Calu3 (cell line): ENCODE results near the gene ST7. TPM values are rescaled to one million over a fixed set of nuclear protein-coding genes. Genes with fewer than 3 reads are reported as not detected.

Experiments
- BruUV-seq: library from RNA; stranded (reverse); fragments of 400-500 nt; replicated peaks from 2 replicates; lab custom pipeline; 2021; lab: Mats Ljungman, UMichigan
- CTCF ChIA-PET: fragments of 300-600 bp; sonication (Branson Sonifier 250); formaldehyde crosslinking; loops from one replicate; lab custom pipeline; 2022; ENCODE audit warnings: antibody characterized with exemption; lab: Charles Lee
- DNase-seq: peaks from one replicate; pipeline ENCODE4 v3.0.0; 2022
- H3K27ac Mint-ChIP-seq: one replicate; pipeline ENCODE4 v1.8.0; 2022; ENCODE audit warnings: mixed read lengths; ENCODE audit not compliant: unreplicated experiment
- H3K27me3 Mint-ChIP-seq: one replicate; pipeline ENCODE4 v1.8.0; 2022; ENCODE audit warnings: mixed read lengths; ENCODE audit not compliant: unreplicated experiment
- H3K36me3 Mint-ChIP-seq: one replicate; pipeline ENCODE4 v1.8.0; 2022; ENCODE audit warnings: mild to moderate bottlenecking, moderate library complexity, mixed read lengths; ENCODE audit not compliant: insufficient read depth, unreplicated experiment
- H3K4me1 Mint-ChIP-seq: one replicate; pipeline ENCODE4 v1.8.0; 2022; ENCODE audit warnings: mild to moderate bottlenecking, low read depth, mixed read lengths; ENCODE audit not compliant: unreplicated experiment
- H3K4me3 Mint-ChIP-seq: one replicate; pipeline ENCODE4 v1.8.0; 2022; ENCODE audit warnings: mild to moderate bottlenecking, low read depth, moderate library complexity, mixed read lengths; ENCODE audit not compliant: unreplicated experiment
- H3K9me3 Mint-ChIP-seq: one replicate; pipeline ENCODE4 v1.8.0; 2022; ENCODE audit warnings: low read depth, mixed read lengths; ENCODE audit not compliant: unreplicated experiment
- CTCF ChIP-seq: fragments of 200-600 bp; IDR thresholded peaks from one replicate; pipeline ENCODE4 v1.8.0; 2022; ENCODE audit warnings: antibody characterized with exemption; ENCODE audit not compliant: unreplicated experiment
- intact Hi-C: fragments of 100-400 bp; cut with micrococcal nuclease; formaldehyde crosslinking; loops from one replicate; pipeline ENCODE4 v1.10.0; 2022; ENCODE audit not compliant: unreplicated experiment
- total RNA-seq: library from RNA; stranded (reverse); gene quantifications from 2 replicates; pipeline ENCODE4 v1.2.3, GENCODE V29; 2022

ST7 gene
- total RNA-seq, 1 experiment from 2014 or later, result 17.7 TPM

- no peaks in the 10 kb centered on the region for H3K36me3 Mint-ChIP-seq
- no peak for DNase-seq
- no peak overlapping the region for H3K27ac Mint-ChIP-seq
- H3K27me3 Mint-ChIP-seq, result no peaks in the 10 kb centered on the region
- no peaks in the 10 kb centered on the region for H3K9me3 Mint-ChIP-seq
- BruUV-seq, result no TSS peak
- TF ChIP-seq CTCF, result no peak
- H3K4me3 Mint-ChIP-seq, result no peak overlapping the region
- intact Hi-C loops, result no loop called here
- H3K4me1 Mint-ChIP-seq, result no peaks in the 10 kb centered on the region
- CTCF ChIA-PET, result no interaction called here
Observed at GRCh38 chr7:117043108-117043825, 90.0 kb downstream of the ST7 start.

GRCh38 chr7:117044664-117045063 is 91.4 kb downstream of the ST7 start:
- H3K4me3 Mint-ChIP-seq, result no peak overlapping the region
- H3K9me3 Mint-ChIP-seq, result no peaks in the 10 kb centered on the region
- DNase-seq, result no peak
- CTCF ChIA-PET, result no interaction called here
- intact Hi-C loops, result no loop called here
- no peak overlapping the region for H3K27ac Mint-ChIP-seq
- no peaks in the 10 kb centered on the region for H3K27me3 Mint-ChIP-seq
- no peaks in the 10 kb centered on the region for H3K36me3 Mint-ChIP-seq
- BruUV-seq, result no TSS peak
- TF ChIP-seq CTCF, result no peak
- H3K4me1 Mint-ChIP-seq, result no peaks in the 10 kb centered on the region

GRCh38 chr7:117045927-117046710 is 92.8 kb downstream of the ST7 start:
- no peak for DNase-seq
- H3K27me3 Mint-ChIP-seq, result no peaks in the 10 kb centered on the region
- no peak for TF ChIP-seq CTCF
- H3K4me3 Mint-ChIP-seq, result no peak overlapping the region
- no peaks in the 10 kb centered on the region for H3K4me1 Mint-ChIP-seq
- BruUV-seq, result no TSS peak
- intact Hi-C loops, result no loop called here
- H3K9me3 Mint-ChIP-seq, result no peaks in the 10 kb centered on the region
- CTCF ChIA-PET, result no interaction called here
- H3K36me3 Mint-ChIP-seq, result no peaks in the 10 kb centered on the region
- no peak overlapping the region for H3K27ac Mint-ChIP-seq

- no peak for DNase-seq
- BruUV-seq, result no TSS peak
- intact Hi-C loops, result no loop called here
- H3K4me1 Mint-ChIP-seq, result no peaks in the 10 kb centered on the region
- H3K4me3 Mint-ChIP-seq, result no peak overlapping the region
- H3K27ac Mint-ChIP-seq, result no peak overlapping the region
- H3K36me3 Mint-ChIP-seq, result no peaks in the 10 kb centered on the region
- TF ChIP-seq CTCF, result no peak
- CTCF ChIA-PET, result interaction anchor here (0.6 kb wide), 1 partner anchor 191 kb away, joined by 4 read pairs; no protein-coding TSS in a partner anchor
- H3K27me3 Mint-ChIP-seq, result no peaks in the 10 kb centered on the region
- no peaks in the 10 kb centered on the region for H3K9me3 Mint-ChIP-seq
Observed at GRCh38 chr7:117047496-117047895, 94.2 kb downstream of the ST7 start.
